PFSK-1 (cell line): ENCODE data around the gene TBXAS1.

Experiments
- FOXP2 ChIP-seq: optimal IDR thresholded peaks from 2 replicates; pipeline ENCODE3; 2011; ENCODE audit warnings: borderline replicate concordance, control low read depth, inconsistent platforms; ENCODE audit not compliant: insufficient read depth; ENCODE audit errors: extremely low read length, extremely low read depth
- POLR2AphosphoS5 ChIP-seq: IDR thresholded peaks from 2 replicates; pipeline ENCODE4 v1.6.1; 2012; ENCODE audit warnings: low read depth, mild to moderate bottlenecking, control low read depth, low read length, moderate library complexity
- SIN3A ChIP-seq: IDR thresholded peaks from 2 replicates; pipeline ENCODE4 v1.6.1; 2012; ENCODE audit warnings: mild to moderate bottlenecking, low read length, moderate library complexity, borderline replicate concordance; ENCODE audit not compliant: insufficient read depth
- TAF1 ChIP-seq: IDR thresholded peaks from 2 replicates; pipeline ENCODE4 v1.6.1; 2012; ENCODE audit warnings: low read length, control low read depth, borderline replicate concordance; ENCODE audit not compliant: insufficient read depth
- TF ChIP-seq, protein P1 (sequence below), 2 experiments: IDR thresholded peaks; 2 replicates each; pipeline versions ENCODE4 v1.6.1 to v1.8.0; 2011 to 2012; ENCODE audit warnings: low read depth in 2 of 2, low read length in 2 of 2, control low read depth in 1 of 2, inconsistent platforms in 1 of 2, mild to moderate bottlenecking in 1 of 2, moderate library complexity in 1 of 2; ENCODE audit not compliant: insufficient read depth in 1 of 2

TBXAS1 gene

GRCh38 chr7:139895141-139895829, 66.2 kb downstream of the TBXAS1 start:
- TF ChIP-seq FOXP2: no peak
- no peak for TF ChIP-seq TAF1
- TF ChIP-seq SIN3A: no peak
- TF ChIP-seq, protein P1, sequence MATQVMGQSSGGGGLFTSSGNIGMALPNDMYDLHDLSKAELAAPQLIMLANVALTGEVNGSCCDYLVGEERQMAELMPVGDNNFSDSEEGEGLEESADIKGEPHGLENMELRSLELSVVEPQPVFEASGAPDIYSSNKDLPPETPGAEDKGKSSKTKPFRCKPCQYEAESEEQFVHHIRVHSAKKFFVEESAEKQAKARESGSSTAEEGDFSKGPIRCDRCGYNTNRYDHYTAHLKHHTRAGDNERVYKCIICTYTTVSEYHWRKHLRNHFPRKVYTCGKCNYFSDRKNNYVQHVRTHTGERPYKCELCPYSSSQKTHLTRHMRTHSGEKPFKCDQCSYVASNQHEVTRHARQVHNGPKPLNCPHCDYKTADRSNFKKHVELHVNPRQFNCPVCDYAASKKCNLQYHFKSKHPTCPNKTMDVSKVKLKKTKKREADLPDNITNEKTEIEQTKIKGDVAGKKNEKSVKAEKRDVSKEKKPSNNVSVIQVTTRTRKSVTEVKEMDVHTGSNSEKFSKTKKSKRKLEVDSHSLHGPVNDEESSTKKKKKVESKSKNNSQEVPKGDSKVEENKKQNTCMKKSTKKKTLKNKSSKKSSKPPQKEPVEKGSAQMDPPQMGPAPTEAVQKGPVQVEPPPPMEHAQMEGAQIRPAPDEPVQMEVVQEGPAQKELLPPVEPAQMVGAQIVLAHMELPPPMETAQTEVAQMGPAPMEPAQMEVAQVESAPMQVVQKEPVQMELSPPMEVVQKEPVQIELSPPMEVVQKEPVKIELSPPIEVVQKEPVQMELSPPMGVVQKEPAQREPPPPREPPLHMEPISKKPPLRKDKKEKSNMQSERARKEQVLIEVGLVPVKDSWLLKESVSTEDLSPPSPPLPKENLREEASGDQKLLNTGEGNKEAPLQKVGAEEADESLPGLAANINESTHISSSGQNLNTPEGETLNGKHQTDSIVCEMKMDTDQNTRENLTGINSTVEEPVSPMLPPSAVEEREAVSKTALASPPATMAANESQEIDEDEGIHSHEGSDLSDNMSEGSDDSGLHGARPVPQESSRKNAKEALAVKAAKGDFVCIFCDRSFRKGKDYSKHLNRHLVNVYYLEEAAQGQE (IDR thresholded peaks at IDR 0.05; ENCODE audit: insufficient read depth in 1 of 2, low read depth in 2 of 2, low read length in 2 of 2): no peak
- no peak for TF ChIP-seq POLR2AphosphoS5

GRCh38 chr7:139896288-139896687, 67.2 kb downstream of the TBXAS1 start:
- TF ChIP-seq FOXP2 (no peak), SIN3A (no peak), POLR2AphosphoS5 (no peak), TAF1 (no peak)
- TF ChIP-seq, protein P1 (IDR thresholded peaks at IDR 0.05; ENCODE audit: insufficient read depth in 1 of 2, low read depth in 2 of 2, low read length in 2 of 2): no peak

DNA sequence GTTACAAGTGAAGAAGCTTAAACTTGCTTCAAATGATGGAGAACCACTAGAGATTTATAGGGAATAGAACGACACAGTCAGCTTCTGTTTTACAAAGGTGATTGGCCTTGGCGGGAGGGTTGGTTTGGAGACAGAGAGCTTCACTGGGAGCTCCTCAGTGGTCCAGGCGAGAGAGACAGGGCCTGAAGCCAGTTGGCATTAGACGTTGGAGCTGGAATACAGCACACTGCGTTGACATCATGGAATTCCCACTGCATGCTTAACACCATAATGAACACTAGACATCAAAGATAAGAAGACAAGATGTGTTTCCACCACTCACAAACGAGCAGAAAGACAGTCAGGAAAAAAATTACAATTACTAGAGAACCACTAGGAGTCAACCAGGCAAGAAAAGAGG, 67.8 kb downstream of the TBXAS1 start:
- TF ChIP-seq, protein P1 (IDR thresholded peaks at IDR 0.05; ENCODE audit: insufficient read depth in 1 of 2, low read depth in 2 of 2, low read length in 2 of 2): no peak

- no peak for TF ChIP-seq FOXP2
- no peak for TF ChIP-seq TAF1
- no peak for TF ChIP-seq SIN3A
- TF ChIP-seq, protein P1 (IDR thresholded peaks at IDR 0.05; ENCODE audit: insufficient read depth in 1 of 2, low read depth in 2 of 2, low read length in 2 of 2): no peak
- no peak for TF ChIP-seq POLR2AphosphoS5
These were observed 68.5 kb downstream of the TBXAS1 start for GRCh38 chr7:139897422-139898090.
